HG03460 (cell line): ENCODE data around the gene MDFI.
A peak's percentile ranks its signal among the peaks of the same experiment; 100 is the strongest.
"Not testable (repeated sequence)": the region's sequence is repeated elsewhere in the genome, so short reads cannot be mapped to it uniquely, and the experiment has no call there.

ENCODE experiments used
- ATAC-seq: cut with Tn5 transposase; IDR thresholded peaks from one replicate; pipeline ENCODE4 v1.9.1; 2021; ENCODE audit not compliant: unreplicated experiment

MDFI gene

GRCh38 chr6:41602422-41602743 lies 35.9 kb upstream of the MDFI start:
- no peak for ATAC-seq

- peak; percentile 66 for ATAC-seq
Observed at GRCh38 chr6:41602864-41603608, 35.2 kb upstream of the MDFI start.

- ATAC-seq, result no peak
Observed at GRCh38 chr6:41604006-41604405, 34.3 kb upstream of the MDFI start.

GRCh38 chr6:41605649-41606048 lies 32.6 kb upstream of the MDFI start:
- no peak for ATAC-seq

- no peak for ATAC-seq
Observed at GRCh38 chr6:41607036-41607435, 31.2 kb upstream of the MDFI start.

- no peak for ATAC-seq
Observed at GRCh38 chr6:41607736-41608135, 30.5 kb upstream of the MDFI start.

GRCh38 chr6:41608443-41609151 lies 29.7 kb upstream of the MDFI start:
- ATAC-seq, result no peak

- ATAC-seq, result no peak
Observed at GRCh38 chr6:41614715-41615114, 23.6 kb upstream of the MDFI start.

GRCh38 chr6:41615311-41615710 lies 23.0 kb upstream of the MDFI start:
- ATAC-seq, result no peak

- no peak for ATAC-seq
Observed at GRCh38 chr6:41618598-41618997, 19.7 kb upstream of the MDFI start.

- not testable (repeated sequence) for ATAC-seq
Observed at GRCh38 chr6:41619193-41619592, 19.1 kb upstream of the MDFI start.

GRCh38 chr6:41621367-41621766 lies 16.9 kb upstream of the MDFI start:
- no peak for ATAC-seq

- no peak for ATAC-seq
Observed at GRCh38 chr6:41621802-41622201, 16.5 kb upstream of the MDFI start.

- ATAC-seq, result no peak
Observed at GRCh38 chr6:41622206-41622988, 15.9 kb upstream of the MDFI start.

GRCh38 chr6:41623330-41623729 lies 14.9 kb upstream of the MDFI start:
- ATAC-seq, result no peak

GRCh38 chr6:41624621-41625380 lies 13.5 kb upstream of the MDFI start:
- no peak for ATAC-seq

- no peak for ATAC-seq
Observed at GRCh38 chr6:41625442-41625841, 12.8 kb upstream of the MDFI start.

- ATAC-seq, result no peak
Observed at GRCh38 chr6:41626022-41626421, 12.2 kb upstream of the MDFI start.

- ATAC-seq, result no peak
Observed at GRCh38 chr6:41626917-41627316, 11.4 kb upstream of the MDFI start.

- no peak for ATAC-seq
Observed at GRCh38 chr6:41629128-41629527, 9.1 kb upstream of the MDFI start.

GRCh38 chr6:41630069-41630468 lies 8.2 kb upstream of the MDFI start:
- no peak for ATAC-seq
